Stimulated activated CD4-positive, alpha-beta T cell treated with anti-CD3 and anti-CD28 coated beads, Interleukin-1b, Interleukin-23, amount 100 ng/mL, for 24 hours (primary cell): ENCODE measurements around the gene DPT.

Experiments used
- DNase-seq, 4 experiments: peaks; one replicate each; pipeline ENCODE4 v3.0.0-alpha.2; 2020; ENCODE audit warnings: low read depth in 4 of 4, low spot score in 1 of 4

The DPT gene

GRCh38 chr1:168700575-168701268, 28.3 kb downstream of the DPT start:
- no peak for DNase-seq

GRCh38 chr1:168698453-168698852, 30.6 kb downstream of the DPT start:
- DNase-seq = no peak

- no peak for DNase-seq
These were observed 31.5 kb downstream of the DPT start for GRCh38 chr1:168697356-168698126.

- no peak for DNase-seq
These were observed 32.8 kb downstream of the DPT start for GRCh38 chr1:168696125-168696760.

GRCh38 chr1:168693872-168694238, 35.2 kb downstream of the DPT start:
- no peak for DNase-seq

- no peak for DNase-seq
These were observed 35.7 kb downstream of the DPT start for GRCh38 chr1:168693197-168693871.

GRCh38 chr1:168692472-168692871, 36.5 kb downstream of the DPT start:
- no peak for DNase-seq

- no peak for DNase-seq
These were observed 37.5 kb downstream of the DPT start for GRCh38 chr1:168691541-168691940.

GRCh38 chr1:168689726-168690602, 39.0 kb downstream of the DPT start:
- no peak for DNase-seq

- no peak for DNase-seq
These were observed 39.7 kb downstream of the DPT start for GRCh38 chr1:168689327-168689657.

- no peak for DNase-seq
These were observed 40.2 kb downstream of the DPT start for GRCh38 chr1:168688644-168689326.

- DNase-seq = no peak
These were observed 41.2 kb downstream of the DPT start for GRCh38 chr1:168687816-168688215.

GRCh38 chr1:168686666-168687065, 42.3 kb downstream of the DPT start:
- no peak for DNase-seq

- DNase-seq = no peak
These were observed 45.1 kb downstream of the DPT start for GRCh38 chr1:168683871-168684270.

- no peak for DNase-seq
These were observed 52.1 kb downstream of the DPT start for GRCh38 chr1:168676861-168677260.

GRCh38 chr1:168676029-168676812, 52.8 kb downstream of the DPT start:
- DNase-seq = no peak

GRCh38 chr1:168673974-168674683, 54.9 kb downstream of the DPT start:
- no peak for DNase-seq

- no peak for DNase-seq
These were observed 56.7 kb downstream of the DPT start for GRCh38 chr1:168672278-168672677.

GRCh38 chr1:168671782-168672181, 57.2 kb downstream of the DPT start:
- DNase-seq = no peak
